Right lobe of liver (tissue), 4 donors: Measurements from ENCODE around the gene BMP4.

Experiments
- CTCF ChIP-seq, 4 donors: fragments of 200-600 bp in 3 of 4; fragments of 450-650 bp in 1 of 4; IDR thresholded peaks; one replicate each; pipeline versions ENCODE4 v1.5.1 to v1.8.0; 2016 to 2022; ENCODE audit warnings: antibody characterized with exemption in 4 of 4, mild to moderate bottlenecking in 2 of 4
- POLR2A ChIP-seq: fragments of 450-650 bp; IDR thresholded peaks from one replicate; pipeline ENCODE4 v1.6.1; 2017; ENCODE audit warnings: antibody characterized with exemption, mild to moderate bottlenecking
- donor health status: DM: no; HTN: no; CAD: no.
- donor health status: DM: no; HTN: no; CAD: no.
- donor health status: DM: no; HTN: yes; CAD: no.

- no peak for TF ChIP-seq CTCF (IDR thresholded peaks at IDR 0.05)
- TF ChIP-seq POLR2A: no peak
Measured at GRCh38 chr14:53946071-53946403, 10.6 kb downstream of the BMP4 start.
